ENCODE results near the gene HRH2.

HRH2 gene

DNA sequence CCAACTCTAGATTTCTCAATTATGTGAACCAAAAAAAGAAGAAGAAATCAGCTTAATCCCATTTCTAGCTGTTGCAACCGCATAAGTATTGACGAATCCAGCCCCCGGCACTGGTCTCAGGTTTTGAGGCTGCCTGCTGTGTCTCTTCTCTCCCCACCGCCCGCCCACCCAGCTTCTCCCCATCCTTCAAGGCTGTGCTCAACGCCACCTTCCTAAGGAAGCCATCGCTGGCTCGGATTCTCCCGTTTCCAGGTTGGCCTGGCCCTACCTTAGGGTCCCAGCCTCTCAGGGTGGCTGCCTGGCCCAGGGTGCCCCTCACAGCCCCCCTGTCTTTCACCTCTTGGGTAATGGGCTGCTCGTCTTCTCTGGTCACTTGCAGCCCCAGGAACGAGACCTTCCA is 77.8 kb downstream of the HRH2 start:
- TF ChIP-seq, protein P1, sequence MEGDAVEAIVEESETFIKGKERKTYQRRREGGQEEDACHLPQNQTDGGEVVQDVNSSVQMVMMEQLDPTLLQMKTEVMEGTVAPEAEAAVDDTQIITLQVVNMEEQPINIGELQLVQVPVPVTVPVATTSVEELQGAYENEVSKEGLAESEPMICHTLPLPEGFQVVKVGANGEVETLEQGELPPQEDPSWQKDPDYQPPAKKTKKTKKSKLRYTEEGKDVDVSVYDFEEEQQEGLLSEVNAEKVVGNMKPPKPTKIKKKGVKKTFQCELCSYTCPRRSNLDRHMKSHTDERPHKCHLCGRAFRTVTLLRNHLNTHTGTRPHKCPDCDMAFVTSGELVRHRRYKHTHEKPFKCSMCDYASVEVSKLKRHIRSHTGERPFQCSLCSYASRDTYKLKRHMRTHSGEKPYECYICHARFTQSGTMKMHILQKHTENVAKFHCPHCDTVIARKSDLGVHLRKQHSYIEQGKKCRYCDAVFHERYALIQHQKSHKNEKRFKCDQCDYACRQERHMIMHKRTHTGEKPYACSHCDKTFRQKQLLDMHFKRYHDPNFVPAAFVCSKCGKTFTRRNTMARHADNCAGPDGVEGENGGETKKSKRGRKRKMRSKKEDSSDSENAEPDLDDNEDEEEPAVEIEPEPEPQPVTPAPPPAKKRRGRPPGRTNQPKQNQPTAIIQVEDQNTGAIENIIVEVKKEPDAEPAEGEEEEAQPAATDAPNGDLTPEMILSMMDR (IDR thresholded peaks at IDR 0.05; ENCODE audit: low read depth, low read length): no peak
- no peak overlapping the region for H3K4me3 ChIP-seq (ENCODE audit: low read depth, low read length)

DNA sequence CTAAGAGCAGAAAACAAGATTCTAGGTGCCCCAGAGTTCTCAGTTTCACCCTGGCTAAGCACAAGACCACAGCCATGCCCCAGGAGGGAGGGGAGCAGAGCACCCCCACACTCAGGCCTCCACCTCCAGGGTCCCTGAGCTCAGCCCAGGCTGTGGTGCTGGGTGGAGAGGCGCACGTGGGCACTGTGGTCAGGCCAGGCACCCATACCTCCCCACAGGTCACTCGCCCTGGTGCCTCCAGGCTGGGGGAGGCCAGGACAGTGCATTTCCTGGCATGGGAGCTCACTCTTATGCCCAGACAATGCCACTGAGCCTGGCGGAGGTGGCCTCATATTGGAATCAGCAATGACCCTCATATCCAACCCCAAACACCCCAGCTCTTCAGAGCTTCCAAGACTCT is 78.8 kb downstream of the HRH2 start:
- TF ChIP-seq, protein P1 (IDR thresholded peaks at IDR 0.05; ENCODE audit: low read depth, low read length): no peak
- no peak overlapping the region for H3K4me3 ChIP-seq (ENCODE audit: low read depth, low read length)

DNA sequence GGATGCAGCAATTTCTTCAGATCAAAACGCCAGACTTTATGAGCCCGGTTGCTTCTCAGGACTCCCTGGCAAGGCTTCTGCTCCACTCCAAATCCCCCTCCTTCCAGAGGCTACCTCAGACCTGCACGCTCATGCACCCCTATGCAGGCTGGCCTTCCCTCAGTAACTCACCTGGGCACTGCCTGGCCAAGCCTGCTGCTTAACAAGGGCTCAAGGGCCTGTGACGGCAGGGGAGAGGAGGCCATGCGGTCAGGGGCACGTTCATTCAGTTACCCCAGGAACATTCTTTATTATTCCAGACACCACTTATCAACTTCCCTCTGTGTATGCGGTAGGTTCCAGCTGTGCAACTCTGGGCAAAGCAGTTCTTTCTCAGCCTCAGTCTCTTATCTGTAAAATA is 79.6 kb downstream of the HRH2 start:
- H3K4me3 ChIP-seq (ENCODE audit: low read depth, low read length): no peak overlapping the region
- TF ChIP-seq, protein P1 (IDR thresholded peaks at IDR 0.05; ENCODE audit: low read depth, low read length): no peak

DNA sequence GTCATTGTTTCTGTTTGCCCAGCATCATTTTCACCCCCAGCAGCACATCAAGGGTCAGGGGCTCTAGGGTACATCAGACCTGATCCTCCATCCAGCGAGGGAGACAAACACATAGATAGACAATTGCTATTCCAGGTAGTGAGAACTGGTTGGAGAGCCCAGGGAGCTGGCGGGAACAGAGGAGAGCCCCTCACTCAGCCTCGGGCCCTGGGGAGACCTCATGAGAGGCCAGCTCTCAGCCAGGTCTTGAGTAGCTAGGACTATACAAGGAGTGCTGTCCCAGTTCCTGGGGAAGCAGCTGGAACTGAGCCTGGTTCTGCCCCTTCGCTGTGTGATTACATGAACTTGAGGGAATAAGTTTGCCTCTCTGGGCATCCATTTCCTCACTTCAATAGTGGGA is 80.3 kb downstream of the HRH2 start:
- TF ChIP-seq, protein P1 (IDR thresholded peaks at IDR 0.05; ENCODE audit: low read depth, low read length): no peak

DNA sequence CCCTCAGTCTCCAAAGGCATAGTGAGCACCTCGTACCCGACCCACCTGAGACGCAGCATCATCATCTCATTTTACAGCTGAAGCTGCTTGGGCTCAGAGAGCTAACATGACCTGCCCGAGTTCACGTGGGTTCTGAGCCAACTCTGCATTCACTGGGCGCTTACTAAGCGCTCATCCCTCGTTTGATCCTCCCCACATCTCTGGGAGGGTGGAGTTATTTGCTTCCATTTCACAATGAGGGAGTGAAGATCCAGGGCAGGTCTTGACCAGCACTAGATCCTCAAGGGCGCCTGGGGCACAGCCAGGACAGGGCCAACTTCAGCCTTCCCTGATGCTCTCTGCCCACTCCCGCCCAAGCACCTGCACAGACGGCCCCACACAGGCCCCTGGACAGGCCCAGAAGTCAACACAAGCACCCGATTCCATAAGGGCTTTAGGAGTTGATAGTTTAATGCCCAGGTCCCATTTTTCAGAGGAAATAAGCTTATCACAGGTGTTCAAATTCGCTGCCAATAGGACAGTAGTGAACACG is 80.8 kb downstream of the HRH2 start:
- no peak overlapping the region for H3K4me3 ChIP-seq (ENCODE audit: low read depth, low read length)
- TF ChIP-seq, protein P1 (IDR thresholded peaks at IDR 0.05; ENCODE audit: low read depth, low read length): no peak

More for the DNA sequence above, 80.3 kb downstream of the HRH2 start:
- H3K4me3 ChIP-seq (ENCODE audit: low read depth, low read length): no peak overlapping the region

DNA sequence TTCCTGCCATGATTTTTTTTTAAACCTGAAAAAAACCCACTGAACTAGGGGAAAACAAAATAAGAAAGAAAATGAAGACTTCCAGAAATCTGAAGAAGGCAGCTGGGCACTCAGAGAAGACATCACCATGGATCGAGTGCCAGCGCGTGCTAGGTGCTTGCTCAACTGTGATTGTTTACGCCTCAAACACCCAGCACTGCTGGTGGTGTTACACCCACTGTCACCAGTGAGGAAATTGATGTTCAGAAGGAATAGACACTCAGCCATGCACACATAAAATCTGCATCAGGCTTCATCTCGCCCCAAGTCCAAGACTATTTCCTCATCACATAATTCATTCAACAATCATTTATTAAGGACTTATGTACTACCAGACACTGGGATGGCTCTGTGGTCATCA is 82.1 kb downstream of the HRH2 start:
- TF ChIP-seq, protein P1 (IDR thresholded peaks at IDR 0.05; ENCODE audit: low read depth, low read length): no peak
- no peak overlapping the region for H3K4me3 ChIP-seq (ENCODE audit: low read depth, low read length)

DNA sequence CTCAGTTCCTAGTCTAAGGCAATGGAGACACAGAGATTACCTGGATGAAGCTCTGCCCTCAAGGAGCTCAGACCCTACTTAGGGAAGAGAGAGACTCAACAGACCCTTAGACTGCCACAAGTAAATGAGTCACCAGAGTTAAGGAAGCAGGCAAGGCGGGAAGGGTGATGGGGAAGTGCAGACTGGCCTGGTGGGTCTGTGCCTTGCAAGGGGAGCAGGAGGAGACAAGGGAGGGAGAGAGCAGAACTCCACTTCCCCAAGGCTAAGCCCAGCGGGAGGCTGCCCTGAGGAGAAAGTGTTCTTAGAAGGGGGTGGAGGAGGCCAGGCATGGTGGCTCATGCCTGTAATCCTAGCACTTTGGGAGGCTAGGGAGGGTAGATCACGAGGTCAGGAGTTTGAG is 83.7 kb downstream of the HRH2 start:
- TF ChIP-seq, protein P1 (IDR thresholded peaks at IDR 0.05; ENCODE audit: low read depth, low read length): no peak
- H3K4me3 ChIP-seq (ENCODE audit: low read depth, low read length): no peak overlapping the region

Data from WI38 (cell line).